ENCODE data around the gene SPATA2L. TPM values are rescaled to one million over a fixed set of nuclear protein-coding genes. Genes with fewer than 3 reads are reported as not detected.

SPATA2L gene, protein sequence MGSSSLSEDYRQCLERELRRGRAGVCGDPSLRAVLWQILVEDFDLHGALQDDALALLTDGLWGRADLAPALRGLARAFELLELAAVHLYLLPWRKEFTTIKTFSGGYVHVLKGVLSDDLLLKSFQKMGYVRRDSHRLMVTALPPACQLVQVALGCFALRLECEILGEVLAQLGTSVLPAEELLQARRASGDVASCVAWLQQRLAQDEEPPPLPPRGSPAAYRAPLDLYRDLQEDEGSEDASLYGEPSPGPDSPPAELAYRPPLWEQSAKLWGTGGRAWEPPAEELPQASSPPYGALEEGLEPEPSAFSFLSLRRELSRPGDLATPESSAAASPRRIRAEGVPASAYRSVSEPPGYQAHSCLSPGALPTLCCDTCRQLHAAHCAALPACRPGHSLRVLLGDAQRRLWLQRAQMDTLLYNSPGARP
- total RNA-seq: 12.1 and 14.2 TPM in 2 replicates

- Histone ChIP-seq H3K36me3 (ENCODE audit: control insufficient read depth, insufficient read depth, low read length) (peaks cover 2% of the 10 kb centered on the region), H3K4me3 (ENCODE audit: low read depth, low read length) (peak within 1 kb of the TSS; percentile 79), H3K27me3 (ENCODE audit: control insufficient read depth, insufficient read depth, low read length) (no peaks in the 10 kb centered on the region)
- peak; percentile 57 for TF ChIP-seq CTCF (IDR thresholded peaks at IDR 0.05; ENCODE audit: insufficient read depth, low read length, severe bottlenecking)
- DNase-seq (ENCODE audit: low read depth) (peak; percentile 85), FAIRE-seq (no peak)
These were observed at the start of gene SPATA2L for GRCh38 chr16:89701425-89702406. Gene SPATA2L, minus strand, starts transcription at chr16:89701705. Its CDS starts 473 bp downstream, at chr16:89701232.

GRCh38 chr16:89749637-89750036, 48.1 kb upstream of the SPATA2L start:
- no peak for TF ChIP-seq CTCF (IDR thresholded peaks at IDR 0.05; ENCODE audit: insufficient read depth, low read length, severe bottlenecking)
- H3K27me3 ChIP-seq (ENCODE audit: control insufficient read depth, insufficient read depth, low read length): no peaks in the 10 kb centered on the region
- FAIRE-seq (no peak), DNase-seq (ENCODE audit: low read depth) (no peak)
- H3K36me3 ChIP-seq (ENCODE audit: control insufficient read depth, insufficient read depth, low read length): peaks cover 10% of the 10 kb centered on the region
- H3K4me3 ChIP-seq (ENCODE audit: low read depth, low read length): no peak overlapping the region

DNA sequence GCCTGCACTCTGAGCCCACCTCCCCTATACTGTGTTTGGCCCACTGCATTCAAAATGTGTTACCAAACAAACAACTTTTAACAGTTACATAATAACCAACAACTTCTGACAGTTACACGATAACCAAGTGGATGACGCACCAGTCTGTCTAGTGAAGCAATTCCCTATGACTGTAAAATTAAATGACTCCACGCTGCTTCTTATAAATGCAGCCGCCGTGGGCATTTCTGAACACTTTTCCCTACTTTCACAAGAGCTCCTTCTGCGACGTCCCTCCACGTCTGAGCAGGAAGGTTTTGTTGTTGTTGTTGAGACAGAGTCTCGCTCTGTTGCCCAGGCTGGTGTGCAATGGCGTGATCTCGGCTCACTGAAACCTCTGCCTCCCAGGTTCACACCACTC, 47.4 kb upstream of the SPATA2L start:
- DNase-seq (ENCODE audit: low read depth) (no peak), FAIRE-seq (no peak)
- H3K4me3 ChIP-seq (ENCODE audit: low read depth, low read length): no peak overlapping the region
- no peaks in the 10 kb centered on the region for H3K27me3 ChIP-seq (ENCODE audit: control insufficient read depth, insufficient read depth, low read length)
- no peak for TF ChIP-seq CTCF (IDR thresholded peaks at IDR 0.05; ENCODE audit: insufficient read depth, low read length, severe bottlenecking)
- H3K36me3 ChIP-seq (ENCODE audit: control insufficient read depth, insufficient read depth, low read length): peaks cover 10% of the 10 kb centered on the region

GRCh38 chr16:89748076-89748475, 46.6 kb upstream of the SPATA2L start:
- no peak for DNase-seq (ENCODE audit: low read depth)
- H3K4me3 ChIP-seq (ENCODE audit: low read depth, low read length): no peak overlapping the region
- H3K36me3 ChIP-seq (ENCODE audit: control insufficient read depth, insufficient read depth, low read length): peaks cover 10% of the 10 kb centered on the region
- FAIRE-seq: no peak
- no peak for TF ChIP-seq CTCF (IDR thresholded peaks at IDR 0.05; ENCODE audit: insufficient read depth, low read length, severe bottlenecking)
- no peaks in the 10 kb centered on the region for H3K27me3 ChIP-seq (ENCODE audit: control insufficient read depth, insufficient read depth, low read length)

DNA sequence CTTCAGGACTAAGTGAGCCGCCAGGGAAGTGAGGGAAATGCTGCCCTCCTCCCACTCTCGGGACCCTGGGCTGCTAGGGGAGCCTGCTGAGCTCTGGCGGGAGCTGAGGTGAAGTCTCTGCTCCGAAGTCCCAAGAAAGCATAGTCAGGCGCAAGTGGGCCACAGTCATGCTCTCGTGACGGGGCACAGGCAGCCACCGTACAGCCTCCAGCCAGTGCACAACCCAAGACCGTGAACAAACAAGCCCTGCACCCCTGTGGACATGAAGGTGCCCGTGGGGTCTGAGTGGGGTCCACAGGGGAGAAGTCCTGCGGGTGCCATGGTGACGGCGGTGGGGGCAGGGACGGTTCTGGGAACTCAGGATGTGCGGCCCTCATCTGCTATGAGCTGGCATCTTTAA, 44.5 kb upstream of the SPATA2L start:
- DNase-seq (ENCODE audit: low read depth): no peak
- TF ChIP-seq CTCF (IDR thresholded peaks at IDR 0.05; ENCODE audit: insufficient read depth, low read length, severe bottlenecking): no peak
- Histone ChIP-seq H3K36me3 (ENCODE audit: control insufficient read depth, insufficient read depth, low read length) (peaks cover 10% of the 10 kb centered on the region), H3K4me3 (ENCODE audit: low read depth, low read length) (no peak overlapping the region), H3K27me3 (ENCODE audit: control insufficient read depth, insufficient read depth, low read length) (no peaks in the 10 kb centered on the region)
- no peak for FAIRE-seq
